NCI-H2196 (cell line): ENCODE results near the gene TRPC3.

Source experiments
- DNase-seq: peaks from one replicate; lab custom pipeline; 2025; ENCODE audit not compliant: unreplicated experiment; lab: John Stamatoyannopoulos, UW

Gene TRPC3

GRCh38 chr4:121951521-121952110 lies at the start of gene TRPC3:
TRPC3 (minus strand) TSS chr4:121952060; CDS start chr4:121951680, 380 bp downstream.
- DNase-seq, result no peak

DNA sequence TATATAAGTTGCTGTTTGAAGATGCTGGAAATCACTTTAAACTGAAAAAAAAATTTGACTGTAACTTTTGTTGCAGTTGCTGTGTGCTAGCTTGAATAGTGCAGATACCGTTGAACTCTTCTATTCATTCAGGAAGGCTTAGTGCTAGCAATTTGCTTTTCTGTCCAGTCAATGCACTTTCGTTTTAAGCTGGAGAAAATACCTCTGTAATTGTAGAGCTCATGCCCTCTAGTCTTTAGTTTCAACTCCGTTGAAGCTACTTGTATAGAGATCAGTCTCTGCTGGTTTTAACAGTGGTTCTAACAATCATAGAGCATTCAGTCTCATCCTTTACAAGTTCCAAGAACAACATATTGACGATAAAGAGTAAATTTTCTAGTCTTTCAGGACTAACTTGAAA lies 49.0 kb upstream of the TRPC3 start:
- DNase-seq, result no peak

DNA sequence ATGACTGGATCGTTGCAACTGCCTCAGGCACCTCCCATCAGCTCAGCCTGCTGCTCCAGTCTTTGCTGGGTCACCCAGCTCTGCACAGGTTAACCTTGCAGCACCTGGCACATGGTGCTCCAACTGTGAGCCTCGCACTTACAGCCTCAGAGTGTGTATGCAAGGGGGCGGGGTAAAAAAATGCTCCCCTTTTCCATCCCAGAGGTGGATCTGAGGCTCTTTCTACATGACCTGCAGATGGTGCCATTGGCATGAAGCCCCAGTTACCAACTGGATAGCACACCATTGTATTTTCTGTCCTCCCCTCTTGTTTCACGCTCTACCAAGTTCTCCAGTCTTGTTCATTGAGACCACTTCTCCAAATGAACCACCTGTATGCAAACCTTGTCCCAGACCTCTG lies 46.2 kb upstream of the TRPC3 start:
- DNase-seq, result no peak

DNA sequence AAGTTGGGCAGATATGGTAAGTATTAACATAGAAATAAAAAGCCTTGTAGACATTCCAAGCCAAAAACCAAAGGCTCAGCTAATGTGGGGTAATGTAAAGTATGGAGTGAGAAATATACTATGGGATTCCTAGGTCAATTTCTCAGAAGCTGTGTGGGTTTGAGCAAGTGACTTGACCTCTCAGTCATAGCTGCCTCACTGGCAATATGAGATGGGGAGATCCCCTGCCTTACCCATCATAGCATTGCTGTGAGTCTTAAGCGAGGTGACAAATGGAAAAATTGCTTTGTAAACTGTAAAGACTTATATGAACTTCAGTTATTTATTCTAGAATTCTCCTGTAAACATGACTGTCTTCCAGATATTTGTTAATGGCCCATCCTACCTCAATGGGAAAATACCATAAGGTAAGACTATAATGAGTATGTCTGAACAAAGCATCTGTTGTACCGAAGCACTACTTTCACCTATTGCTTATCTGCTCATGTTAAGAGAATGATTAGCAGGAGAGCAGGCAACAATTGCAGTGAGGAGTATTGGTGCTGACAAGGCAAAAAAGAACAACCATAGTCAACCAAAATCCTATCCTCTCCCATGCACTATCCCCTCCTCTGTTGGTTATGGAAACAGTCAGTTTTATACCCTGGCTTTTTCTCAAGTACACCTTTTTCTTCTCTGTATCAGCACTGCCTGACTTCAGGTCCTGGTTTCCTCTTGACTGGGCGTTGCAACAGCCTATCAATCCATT lies 44.1 kb upstream of the TRPC3 start:
- DNase-seq, result no peak

DNA sequence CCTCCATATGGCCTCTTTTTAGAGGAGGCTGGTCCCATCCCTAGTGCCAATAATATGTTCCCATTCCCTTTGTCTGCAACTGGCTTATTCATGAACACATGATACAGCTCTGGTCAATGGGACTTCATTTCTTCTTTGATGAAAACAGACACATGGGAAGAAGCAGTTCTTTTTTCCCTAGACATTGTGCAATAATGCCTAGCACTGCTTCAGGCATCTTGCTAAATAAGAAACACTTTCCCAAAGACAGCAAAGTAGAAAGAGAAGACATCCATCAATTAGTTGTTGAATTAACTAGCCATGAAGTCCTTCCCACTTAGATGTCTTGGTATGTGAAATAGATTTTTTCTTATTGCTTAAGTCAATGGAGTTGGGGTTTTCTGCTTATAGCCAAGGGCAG lies 40.1 kb upstream of the TRPC3 start:
- DNase-seq, result no peak

DNA sequence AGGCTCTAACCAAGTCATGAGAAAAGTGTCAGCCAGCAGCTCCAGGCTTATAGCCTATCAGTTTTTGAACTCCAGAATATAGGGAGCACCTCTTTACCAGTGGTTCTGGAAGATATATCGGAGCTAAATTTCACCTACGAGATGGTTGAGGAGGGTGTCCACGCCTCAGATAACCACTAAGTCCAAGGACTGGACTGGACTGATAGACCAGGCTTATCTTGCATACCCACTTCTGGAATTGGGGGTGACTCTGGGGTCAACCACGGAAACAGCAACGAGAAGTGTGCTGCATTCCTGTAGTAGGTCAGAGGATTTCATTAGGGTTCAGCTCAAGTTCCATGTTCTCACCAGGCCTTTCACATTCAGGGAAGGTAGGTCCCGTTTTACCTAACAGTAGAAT lies 38.6 kb upstream of the TRPC3 start:
- DNase-seq, result no peak

- DNase-seq, result no peak
Measured at GRCh38 chr4:121989715-121990114, 37.9 kb upstream of the TRPC3 start.

DNA sequence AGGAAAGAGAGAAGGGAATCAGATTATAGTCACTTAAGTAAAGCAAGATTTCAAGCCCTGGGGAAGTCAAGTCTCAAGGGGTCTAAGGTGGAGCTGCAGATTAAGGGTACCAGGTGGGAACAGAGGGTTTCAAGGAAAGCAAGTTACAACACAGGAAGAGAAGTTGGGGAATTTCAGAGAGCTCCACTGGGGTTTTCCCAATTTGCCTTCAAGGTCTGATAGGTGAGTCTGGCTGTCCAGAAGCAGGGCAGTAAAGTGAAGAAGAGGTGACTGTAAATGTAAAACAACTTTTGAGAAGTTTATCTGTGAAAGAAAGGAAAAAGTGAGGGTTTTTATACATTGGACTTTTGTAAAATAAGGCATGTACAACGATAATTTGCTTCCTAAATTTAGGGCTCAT lies 37.1 kb upstream of the TRPC3 start:
- no peak for DNase-seq

DNA sequence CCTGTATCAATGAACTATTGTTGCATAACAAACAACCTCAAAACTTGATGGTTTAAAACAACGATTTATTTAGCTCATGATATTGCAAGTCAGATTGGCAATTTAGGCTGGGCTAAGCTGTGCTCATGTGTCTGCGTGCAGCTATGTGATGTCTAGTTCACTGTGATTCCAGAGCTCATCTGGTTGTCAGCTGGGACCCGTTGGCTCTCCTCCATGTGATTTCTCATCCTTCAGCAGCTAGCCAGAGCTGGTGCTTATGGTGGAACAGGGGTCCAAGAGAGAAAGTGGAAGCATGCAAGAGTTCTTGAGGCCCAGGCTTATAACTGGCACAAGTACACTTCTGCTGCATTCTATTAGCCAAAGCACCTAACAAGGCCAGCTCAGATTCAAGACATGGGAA lies 28.8 kb upstream of the TRPC3 start:
- no peak for DNase-seq

GRCh38 chr4:121978172-121978516 lies 26.3 kb upstream of the TRPC3 start:
- DNase-seq, result no peak

DNA sequence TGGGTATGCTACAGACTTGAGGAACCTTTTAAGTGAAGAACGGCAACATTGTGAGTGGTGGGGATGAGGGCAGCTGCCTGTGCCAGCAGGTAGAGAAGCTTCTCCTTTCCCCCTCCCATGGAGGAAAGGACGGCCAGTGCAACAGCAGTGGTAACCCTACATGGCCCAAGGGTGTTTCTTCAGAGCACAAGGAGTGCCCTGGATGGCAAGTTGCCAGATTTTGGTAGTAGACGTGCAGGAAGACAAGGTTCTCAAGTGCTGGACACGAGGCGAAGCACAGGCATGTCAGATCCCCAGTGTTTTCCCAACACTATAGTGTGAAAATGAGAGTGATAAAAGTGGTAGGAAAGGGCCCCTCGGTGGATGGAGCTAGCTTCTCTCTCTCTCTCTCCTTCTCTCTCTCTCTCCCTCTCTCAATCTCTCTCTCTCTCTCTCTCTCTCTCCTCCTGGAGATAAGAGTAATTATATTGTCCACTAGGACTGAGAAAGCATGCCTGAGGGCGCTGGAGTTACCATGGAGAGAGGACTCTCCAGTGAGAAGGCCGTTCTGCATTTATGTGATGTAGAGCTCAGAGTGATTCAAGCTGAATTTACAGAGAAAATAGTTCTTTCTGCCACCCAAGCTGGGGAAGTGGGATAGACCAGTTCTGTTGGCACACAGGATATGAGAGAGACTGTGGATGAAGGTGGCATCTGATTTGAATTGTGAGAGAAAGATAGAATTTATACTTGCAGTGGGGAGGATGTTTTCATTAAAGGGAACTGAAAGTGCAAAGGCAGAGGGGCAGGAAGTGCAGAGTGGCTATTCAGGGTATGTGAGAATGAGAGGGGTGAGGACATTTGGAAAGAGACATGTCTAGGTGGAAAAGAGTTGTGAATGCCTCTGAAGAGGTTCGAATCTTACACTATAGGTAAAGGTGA lies 25.7 kb upstream of the TRPC3 start:
- DNase-seq, result no peak

DNA sequence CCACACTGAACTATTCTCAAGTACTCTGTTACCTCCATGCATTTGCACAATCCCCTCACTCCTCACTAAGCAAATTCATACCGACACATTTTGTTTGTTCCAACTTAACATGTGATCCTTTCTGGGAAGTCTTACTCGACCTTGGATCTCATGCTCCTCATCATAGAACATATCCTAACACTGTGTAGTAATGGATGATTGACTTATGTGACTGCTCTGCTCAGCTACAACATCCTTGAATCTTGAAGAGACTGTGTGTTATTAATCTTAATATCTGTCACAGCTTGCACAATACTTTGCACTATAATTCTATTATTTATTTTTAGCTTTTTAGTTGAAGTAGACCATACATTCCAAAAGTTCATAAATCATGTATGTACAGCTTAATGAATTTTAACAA lies 23.9 kb upstream of the TRPC3 start:
- no peak for DNase-seq

- DNase-seq, result no peak
Measured at GRCh38 chr4:121973816-121974215, 22.0 kb upstream of the TRPC3 start.

- no peak for DNase-seq
Measured at GRCh38 chr4:121968859-121969258, 17.0 kb upstream of the TRPC3 start.

DNA sequence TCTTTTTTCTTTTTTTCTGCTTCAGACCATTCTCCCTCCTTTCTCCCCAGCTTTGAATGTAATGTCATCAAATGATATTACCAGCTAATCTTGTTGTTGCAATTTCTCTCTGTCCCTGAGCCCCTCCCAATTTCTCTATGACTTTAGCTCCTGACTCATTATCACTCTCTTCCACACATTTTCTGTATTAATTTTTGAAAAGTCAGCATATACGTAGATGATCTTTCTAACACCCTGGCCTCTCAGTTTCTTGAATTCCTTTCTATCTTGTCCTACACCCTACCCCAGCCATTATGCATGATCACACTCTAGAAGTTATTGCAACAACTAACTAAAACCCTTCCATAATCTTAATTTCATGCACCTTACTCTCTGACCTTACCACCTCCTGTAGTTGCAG lies 13.1 kb upstream of the TRPC3 start:
- DNase-seq, result no peak

GRCh38 chr4:121960818-121961217 lies 9.0 kb upstream of the TRPC3 start:
- DNase-seq, result no peak

GRCh38 chr4:121958777-121959176 lies 6.9 kb upstream of the TRPC3 start:
- no peak for DNase-seq

GRCh38 chr4:121957266-121957665 lies 5.4 kb upstream of the TRPC3 start:
- no peak for DNase-seq

DNA sequence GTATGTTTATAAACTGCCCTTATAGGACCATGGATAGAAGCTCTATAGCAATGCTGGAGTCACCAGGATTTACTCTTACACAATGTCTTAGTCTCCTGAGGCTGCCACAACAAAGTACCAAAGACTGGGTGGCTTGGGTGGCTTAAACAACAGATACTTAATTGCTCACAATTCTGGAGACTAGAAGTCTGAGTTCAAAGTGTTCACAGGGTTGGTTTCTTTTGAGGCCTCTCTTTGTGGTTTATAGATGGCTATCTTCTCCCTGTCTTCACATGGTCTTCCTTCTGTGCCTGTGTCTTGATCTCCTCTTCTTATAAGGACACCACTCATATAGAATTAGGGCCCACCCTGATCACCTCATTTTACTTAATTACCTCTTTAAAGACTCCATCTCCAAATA lies 2.0 kb upstream of the TRPC3 start:
- no peak for DNase-seq

GRCh38 chr4:121952290-121952689 lies 430 bp upstream of the TRPC3 start:
- DNase-seq, result no peak

GRCh38 chr4:121950680-121951520 lies 960 bp downstream of the TRPC3 start:
- DNase-seq, result no peak
